GM13977 (cell line): ENCODE data around the gene CLEC3A.
A peak's percentile ranks its signal among the peaks of the same experiment; 100 is the strongest.

Experiments used
- DNase-seq: peaks from one replicate; pipeline ENCODE4 v3.0.0; 2012; ENCODE audit warnings: low spot score
- in situ Hi-C: fragments of 300-500 bp; cut with MboI; formaldehyde crosslinking; loops from one replicate; pipeline ENCODE4 v1.12.0; 2022; ENCODE audit warnings: low sequenced_read_pairs, low pct_unique_long_range_greater_than_20kb, mixed read lengths, inconsistent platforms; ENCODE audit not compliant: unreplicated experiment
- TF ChIP-seq, protein P1 (sequence below): IDR thresholded peaks from 2 replicates; pipeline ENCODE4 v1.5.1; 2012; ENCODE audit warnings: mild to moderate bottlenecking, control low read depth; ENCODE audit not compliant: insufficient read depth; ENCODE audit errors: extremely low read depth, missing control alignments

The CLEC3A gene

DNA sequence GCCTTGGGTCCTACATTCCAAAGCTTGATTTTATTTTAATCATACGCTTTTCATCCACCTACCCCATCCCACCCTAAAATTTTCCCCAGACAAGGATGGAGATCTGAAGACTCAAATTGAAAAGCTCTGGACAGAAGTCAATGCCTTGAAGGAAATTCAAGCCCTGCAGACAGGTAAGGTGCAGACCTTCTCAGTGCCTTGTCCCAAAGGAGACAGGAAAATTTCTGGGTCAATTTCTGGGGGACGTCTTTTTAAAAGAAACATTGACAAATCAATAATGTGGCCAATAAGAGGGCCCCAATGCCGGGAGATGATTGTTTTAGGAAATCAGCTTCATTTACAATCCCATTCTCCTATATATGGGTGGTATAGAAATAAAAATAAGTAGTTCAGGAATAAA lies 5.7 kb downstream of the CLEC3A start:
- in situ Hi-C loops = no loop called here
- DNase-seq = no peak
- TF ChIP-seq, protein P1, sequence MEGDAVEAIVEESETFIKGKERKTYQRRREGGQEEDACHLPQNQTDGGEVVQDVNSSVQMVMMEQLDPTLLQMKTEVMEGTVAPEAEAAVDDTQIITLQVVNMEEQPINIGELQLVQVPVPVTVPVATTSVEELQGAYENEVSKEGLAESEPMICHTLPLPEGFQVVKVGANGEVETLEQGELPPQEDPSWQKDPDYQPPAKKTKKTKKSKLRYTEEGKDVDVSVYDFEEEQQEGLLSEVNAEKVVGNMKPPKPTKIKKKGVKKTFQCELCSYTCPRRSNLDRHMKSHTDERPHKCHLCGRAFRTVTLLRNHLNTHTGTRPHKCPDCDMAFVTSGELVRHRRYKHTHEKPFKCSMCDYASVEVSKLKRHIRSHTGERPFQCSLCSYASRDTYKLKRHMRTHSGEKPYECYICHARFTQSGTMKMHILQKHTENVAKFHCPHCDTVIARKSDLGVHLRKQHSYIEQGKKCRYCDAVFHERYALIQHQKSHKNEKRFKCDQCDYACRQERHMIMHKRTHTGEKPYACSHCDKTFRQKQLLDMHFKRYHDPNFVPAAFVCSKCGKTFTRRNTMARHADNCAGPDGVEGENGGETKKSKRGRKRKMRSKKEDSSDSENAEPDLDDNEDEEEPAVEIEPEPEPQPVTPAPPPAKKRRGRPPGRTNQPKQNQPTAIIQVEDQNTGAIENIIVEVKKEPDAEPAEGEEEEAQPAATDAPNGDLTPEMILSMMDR = no peak

DNA sequence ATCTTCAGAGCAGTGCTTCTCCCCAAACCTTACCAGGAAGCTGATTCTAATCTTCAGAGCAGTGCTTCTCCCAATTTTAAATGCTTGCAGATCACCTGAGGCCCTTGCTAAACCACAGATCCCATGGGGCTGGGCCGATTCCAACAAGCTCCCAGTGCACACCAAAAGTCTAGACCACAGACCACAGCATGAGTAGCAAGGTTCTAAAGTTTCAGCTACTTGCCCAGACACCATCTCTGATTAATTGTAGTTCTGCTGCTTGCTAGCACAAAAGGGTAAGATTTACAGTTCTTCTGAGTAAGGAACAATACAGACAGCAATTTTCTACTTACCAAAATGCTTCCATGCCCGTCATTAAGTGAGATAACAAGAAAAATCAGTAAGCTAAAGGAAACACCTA lies 12.2 kb downstream of the CLEC3A start:
- in situ Hi-C loops = no loop called here
- no peak for DNase-seq
- TF ChIP-seq, protein P1 = no peak

DNA sequence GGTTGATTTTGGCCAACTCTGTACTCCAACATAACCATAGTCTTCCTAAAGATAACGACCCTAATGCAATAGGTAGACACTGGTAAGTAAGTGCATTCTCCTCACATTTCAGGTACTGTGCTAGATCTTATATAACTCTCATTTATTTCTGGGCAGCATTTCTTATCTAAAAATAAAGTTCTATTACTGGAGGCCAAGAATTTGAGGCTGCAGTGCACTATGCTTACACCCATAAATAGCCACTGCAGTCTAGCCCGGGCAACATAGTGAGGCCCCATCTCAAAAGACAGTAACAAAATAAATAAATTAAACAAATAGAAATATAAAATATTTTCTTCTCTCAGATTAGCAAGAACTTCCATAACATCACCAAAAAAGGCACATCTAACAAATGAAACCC lies 12.7 kb downstream of the CLEC3A start:
- no peak for DNase-seq
- TF ChIP-seq, protein P1 = no peak
- in situ Hi-C loops = no loop called here

DNA sequence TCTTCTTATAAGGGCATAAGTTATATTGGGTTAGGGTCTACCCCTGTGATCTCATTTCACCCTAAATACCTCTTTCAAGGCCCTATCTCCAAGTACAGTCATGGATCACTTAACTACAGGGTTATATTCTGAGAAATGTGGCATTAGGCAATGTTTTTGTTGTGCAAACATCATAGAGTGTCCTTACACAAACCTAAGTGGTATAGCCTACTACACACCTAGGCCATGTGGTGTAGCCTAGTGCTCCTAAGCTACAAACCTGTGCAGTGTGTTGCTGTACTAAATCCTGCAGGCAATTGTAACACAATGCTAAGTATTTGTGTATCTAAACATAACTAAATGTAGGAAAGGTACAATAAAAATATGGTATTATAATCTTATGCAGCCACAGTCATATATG lies 18.0 kb downstream of the CLEC3A start:
- no peak for DNase-seq
- TF ChIP-seq, protein P1 = no peak
- in situ Hi-C loops = no loop called here

DNA sequence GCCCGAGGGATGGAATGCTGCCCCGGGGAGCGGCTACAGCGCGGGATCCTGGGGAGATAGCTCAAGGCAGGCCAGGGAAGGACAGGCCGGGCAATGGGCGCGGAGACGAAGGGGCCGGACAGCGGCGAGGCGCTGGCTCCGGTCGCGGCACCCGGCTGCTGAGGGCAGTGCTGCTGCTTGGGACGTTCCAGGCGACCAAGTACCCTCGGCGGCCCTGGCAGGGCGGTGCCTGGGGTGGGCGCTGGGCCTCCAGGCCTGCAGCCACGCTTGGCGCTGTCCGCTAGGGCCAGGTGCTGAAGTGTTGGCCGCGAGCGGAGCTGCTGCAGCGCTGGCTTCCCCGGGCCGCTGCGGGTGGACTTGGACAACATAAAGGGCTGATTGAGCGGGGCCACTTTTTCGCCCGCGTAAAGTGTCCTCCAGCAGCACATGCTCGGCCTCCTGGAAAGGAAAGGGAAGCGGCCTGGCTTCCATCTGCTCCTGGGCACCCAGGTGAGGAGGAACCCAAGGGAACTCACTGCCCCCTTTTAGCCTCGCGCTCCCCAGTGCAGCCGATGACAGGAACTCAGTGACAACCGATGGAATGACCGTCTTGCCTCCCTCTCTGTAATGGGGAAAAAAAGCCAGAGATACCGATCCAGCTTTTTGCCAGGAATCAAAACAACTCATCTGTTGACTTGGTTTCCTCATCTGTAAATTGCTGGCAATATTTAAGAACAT lies 23.7 kb downstream of the CLEC3A start:
- peak; percentile 45 for DNase-seq
- TF ChIP-seq, protein P1 = no peak
- in situ Hi-C loops = no loop called here

DNA sequence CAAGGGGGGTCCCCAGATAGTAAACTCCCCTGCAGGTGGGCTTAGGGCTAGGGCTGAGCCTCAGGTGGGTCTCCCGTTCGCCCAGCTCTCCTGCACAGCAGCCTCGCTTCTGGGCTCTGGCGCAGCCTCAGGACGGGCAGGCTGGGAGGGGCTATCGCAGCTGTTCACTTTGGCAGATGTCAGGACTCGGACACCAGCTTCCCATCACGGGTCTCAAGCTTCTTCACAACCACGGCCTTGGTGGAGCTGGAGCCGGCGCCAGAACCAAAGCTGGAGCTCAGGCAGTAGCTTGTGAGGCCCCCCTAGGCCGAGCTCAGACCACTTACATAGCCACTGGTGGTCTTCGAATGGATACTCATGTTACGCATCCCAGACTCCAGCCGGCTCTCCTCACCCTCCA lies 26.0 kb downstream of the CLEC3A start:
- in situ Hi-C loops = no loop called here
- DNase-seq = no peak
- TF ChIP-seq, protein P1 = no peak

DNA sequence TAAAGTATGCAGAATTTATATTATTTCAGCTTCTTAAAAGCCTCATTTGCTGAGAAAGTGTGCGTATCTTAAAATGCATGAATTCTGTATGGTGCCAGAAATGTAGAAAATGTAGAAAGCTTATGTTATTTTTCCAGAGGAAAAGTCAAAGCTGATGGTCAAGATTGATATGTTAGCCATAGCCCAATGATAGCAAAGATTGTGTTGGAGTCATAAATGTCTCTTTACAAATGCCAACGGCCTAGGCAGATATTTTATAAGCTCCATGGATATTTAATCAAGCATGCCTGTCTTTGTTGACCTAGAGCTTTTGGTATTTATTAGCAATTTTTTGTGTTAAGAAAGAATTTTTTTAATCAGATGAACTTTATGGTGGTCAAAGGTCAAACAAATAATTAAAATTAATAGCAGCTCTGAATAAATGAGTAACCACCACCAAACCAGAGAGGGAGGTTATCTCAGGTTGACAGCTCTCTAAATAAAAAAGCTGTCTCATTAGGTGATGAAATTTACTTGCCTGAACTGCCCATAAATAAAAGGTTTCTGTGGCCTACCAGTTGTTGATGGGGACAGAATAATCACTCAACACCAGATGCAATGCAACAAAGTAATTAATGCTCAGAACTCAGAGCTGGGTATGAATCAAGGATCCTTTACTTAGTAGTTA lies 28.5 kb downstream of the CLEC3A start:
- in situ Hi-C loops = no loop called here
- DNase-seq = no peak
- TF ChIP-seq, protein P1 = no peak
